Right ventricle myocardium inferior (tissue), 1 donor: ENCODE measurements around the gene HSPA12B. TPM values are rescaled to one million over a fixed set of nuclear protein-coding genes. Genes with fewer than 3 reads are reported as not detected.
"Not testable (repeated sequence)": the region's sequence is repeated elsewhere in the genome, so short reads cannot be mapped to it uniquely, and the experiment has no call there.

Source experiments
- ATAC-seq: fragments of 200-7000 bp; cut with Tn5 transposase; one replicate; pipeline ENCODE4 v1.9.1; 2020; ENCODE audit warnings: mild to moderate bottlenecking, moderate library complexity
- DNase-seq: peaks from one replicate; pipeline ENCODE4 v3.0.0; 2021; ENCODE audit errors: missing footprints
- intact Hi-C: fragments of 100-400 bp; cut with DNase I; formaldehyde crosslinking; loops from one replicate; pipeline ENCODE4 v1.11.0; 2022
- total RNA-seq: library from RNA; stranded (reverse); fragmentation: NEBNext Ultra II Directional; extraction: Animal tissue kit (Norgen Biotek cat#: 25700); gene quantifications from one replicate; pipeline ENCODE4 v1.2.1, GENCODE V29; 2021
- donor health status: DM: no; HTN: yes; CAD: no; lungs with severe emphysema.

The HSPA12B gene
- total RNA-seq, 1 donor from 2014 or later = 17.5 TPM

- intact Hi-C loops = no loop called here
- DNase-seq (no peak), ATAC-seq (no peak)
Measured at GRCh38 chr20:3777381-3777715, 44.9 kb downstream of the HSPA12B start.

GRCh38 chr20:3777716-3778629, 45.5 kb downstream of the HSPA12B start:
- intact Hi-C loops = no loop called here
- peak; percentile 88 for DNase-seq

GRCh38 chr20:3778976-3779375, 46.5 kb downstream of the HSPA12B start:
- ATAC-seq (no peak), DNase-seq (no peak)
- intact Hi-C loops = no loop called here

More at GRCh38 chr20:3777716-3778629, 45.5 kb downstream of the HSPA12B start:
- peak; percentile 73 for ATAC-seq

GRCh38 chr20:3781153-3781910, 48.8 kb downstream of the HSPA12B start, which contains the start of gene SPEF1:
SPEF1 (minus strand) TSS chr20:3781448; CDS start chr20:3781287, 161 bp downstream.
- ATAC-seq = peak; percentile 80
- intact Hi-C loops = loop anchor here (2.0 kb wide), 1 partner anchor 73 kb away; no protein-coding TSS in a partner anchor
- DNase-seq = peak; percentile 82

GRCh38 chr20:3782597-3782996, 50.1 kb downstream of the HSPA12B start:
- DNase-seq (peak; percentile 6), ATAC-seq (no peak)
- intact Hi-C loops = no loop called here

- peak; percentile 39 for DNase-seq
- ATAC-seq = no peak
- intact Hi-C loops = no loop called here
Measured at GRCh38 chr20:3783068-3783489, 50.6 kb downstream of the HSPA12B start.

- ATAC-seq (no peak), DNase-seq (peak; percentile 11)
- intact Hi-C loops = no loop called here
Measured at GRCh38 chr20:3783511-3784195, 51.2 kb downstream of the HSPA12B start.

- DNase-seq (peak; percentile 64), ATAC-seq (no peak)
- intact Hi-C loops = no loop called here
Measured at GRCh38 chr20:3784216-3784853, 51.9 kb downstream of the HSPA12B start.

GRCh38 chr20:3784863-3785239, 52.4 kb downstream of the HSPA12B start:
- intact Hi-C loops = no loop called here
- ATAC-seq = no peak
- DNase-seq = peak; percentile 14

- ATAC-seq (no peak), DNase-seq (peak; percentile 69)
- intact Hi-C loops = loop anchor here (1.0 kb wide), 2 partner anchors 35 to 62 kb away; partner anchors contain the start of gene AP5S1
Measured at GRCh38 chr20:3785240-3786125, 53.0 kb downstream of the HSPA12B start.

GRCh38 chr20:3786126-3786484, 53.6 kb downstream of the HSPA12B start:
- DNase-seq = peak; percentile 84
- ATAC-seq = no peak
- intact Hi-C loops = loop anchor here (1.0 kb wide), 2 partner anchors 34 to 61 kb away; partner anchors contain the start of gene AP5S1

- DNase-seq (peak; percentile 93), ATAC-seq (peak; percentile 96)
- intact Hi-C loops = loop anchor here (1.0 kb wide), 2 partner anchors 34 to 61 kb away; partner anchors contain the start of gene AP5S1
Measured at GRCh38 chr20:3786665-3787323, 54.3 kb downstream of the HSPA12B start, which contains the start of gene CENPB. CENPB (minus strand) TSS chr20:3786740; CDS start chr20:3786483, 257 bp downstream.

GRCh38 chr20:3787324-3788014, 55.0 kb downstream of the HSPA12B start:
- intact Hi-C loops = no loop called here
- DNase-seq (peak; percentile 4), ATAC-seq (no peak)

GRCh38 chr20:3788685-3789155, 56.2 kb downstream of the HSPA12B start:
- intact Hi-C loops = no loop called here
- ATAC-seq (no peak), DNase-seq (peak; percentile 17)

- intact Hi-C loops, ATAC-seq: not testable (repeated sequence)
Measured at GRCh38 chr20:3789201-3789600, 56.7 kb downstream of the HSPA12B start.

GRCh38 chr20:3794168-3794567, 61.7 kb downstream of the HSPA12B start:
- DNase-seq, ATAC-seq: not testable (repeated sequence)
- intact Hi-C loops = loop anchor here (2.0 kb wide), 2 partner anchors 17 to 25 kb away; no protein-coding TSS in a partner anchor

More at GRCh38 chr20:3789201-3789600, 56.7 kb downstream of the HSPA12B start:
- peak; percentile 4 for DNase-seq
